ENCODE results near the gene A2M.

The A2M gene

GRCh38 chr12:9033265-9033887 is 82.3 kb downstream of the A2M start:
- no peak for DNase-seq

GRCh38 chr12:9032202-9032964 is 83.3 kb downstream of the A2M start:
- DNase-seq: no peak

- DNase-seq: no peak
These were observed 84.9 kb downstream of the A2M start for GRCh38 chr12:9030776-9031175.

DNA sequence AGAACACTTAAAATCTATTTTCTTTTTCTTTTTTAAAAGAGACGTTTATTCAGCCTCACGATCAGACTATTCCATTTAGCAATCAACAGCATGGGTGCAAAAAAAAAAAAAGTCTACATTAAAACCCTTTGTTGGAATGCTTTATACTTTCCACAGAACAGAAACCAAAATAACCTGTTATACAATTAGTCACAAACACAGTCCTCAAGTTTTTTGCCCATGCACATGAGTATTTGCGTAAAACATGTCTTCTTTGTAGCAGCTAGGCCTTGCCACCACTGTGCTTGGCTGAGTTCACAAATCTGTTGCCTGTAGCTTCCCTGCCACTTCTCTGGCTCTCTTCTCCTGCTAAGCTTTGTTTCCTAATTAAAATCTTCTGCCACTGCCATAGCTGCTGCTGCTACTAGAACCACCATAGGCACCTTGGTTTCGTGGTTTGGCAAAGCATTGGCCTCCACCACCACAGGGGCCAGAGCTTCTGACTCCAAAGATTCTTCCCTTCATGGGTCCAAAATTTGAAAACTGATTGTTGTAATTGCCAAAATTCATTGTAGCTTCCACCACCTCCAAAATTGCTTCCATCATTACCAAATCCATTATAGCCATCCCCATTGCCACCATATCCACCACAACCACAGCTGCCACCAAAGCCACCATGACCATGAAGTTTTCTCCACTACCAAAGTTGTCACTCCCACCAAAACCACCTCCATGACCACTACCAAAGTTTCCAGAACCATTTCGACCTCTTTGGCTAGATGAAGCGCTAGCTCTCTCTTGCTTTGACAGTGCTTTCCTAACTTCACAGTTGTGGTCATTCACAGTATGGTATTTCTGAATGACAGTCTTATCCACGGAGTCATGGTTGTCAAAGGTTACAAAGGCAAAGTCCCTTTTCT is 88.3 kb downstream of the A2M start:
- peak; percentile 67 for DNase-seq

GRCh38 chr12:9024512-9024911 is 91.2 kb downstream of the A2M start:
- no peak for DNase-seq

DNA sequence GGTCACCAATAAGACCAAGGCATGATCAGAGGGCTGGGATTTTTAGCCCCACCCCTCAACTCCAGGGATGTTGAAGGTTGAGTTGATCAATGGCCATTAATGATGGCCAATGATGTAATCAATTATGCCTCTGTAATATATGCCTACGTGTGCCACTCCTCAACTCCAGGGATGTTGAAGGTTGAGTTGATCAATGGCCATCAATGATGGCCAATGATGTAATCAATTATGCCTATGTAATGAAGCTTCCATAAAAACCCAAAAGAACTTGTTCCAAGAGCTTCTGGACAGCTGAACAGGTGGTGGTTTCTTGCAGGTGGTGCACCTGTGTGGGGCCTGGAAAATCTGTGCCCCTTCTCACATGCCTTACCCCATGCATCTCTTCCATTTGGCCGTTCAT is 93.1 kb downstream of the A2M start:
- no peak for DNase-seq
